Liver (tissue), 9 donors: ENCODE measurements around the gene CCDC187. TPM values are rescaled to one million over a fixed set of nuclear protein-coding genes. Genes with fewer than 3 reads are reported as not detected.

Source experiments
- DNase-seq: peaks from one replicate; pipeline ENCODE4 v3.0.0-alpha.2; 2017; ENCODE audit warnings: low spot score
- H3K27ac ChIP-seq, 2 donors: one replicate each; pipeline ENCODE4 v1.7.0; 2013; ENCODE audit warnings: inconsistent platforms in 2 of 2, low read length in 2 of 2, control low read depth in 1 of 2, low read depth in 1 of 2, mild to moderate bottlenecking in 1 of 2
- H3K27me3 ChIP-seq, 4 donors: one replicate each; pipeline versions ENCODE4 v1.6.1 to v1.7.0; 2013; ENCODE audit warnings: low read length in 3 of 4, inconsistent platforms in 1 of 4, mild to moderate bottlenecking in 1 of 4, moderate library complexity in 1 of 4; ENCODE audit not compliant: control insufficient read depth in 4 of 4, insufficient read depth in 4 of 4
- H3K36me3 ChIP-seq, 4 donors: one replicate each; pipeline versions ENCODE4 v1.6.1 to v1.7.0; 2013; ENCODE audit warnings: low read length in 3 of 4, mild to moderate bottlenecking in 3 of 4, low read depth in 1 of 4, moderate library complexity in 1 of 4; ENCODE audit not compliant: control insufficient read depth in 4 of 4, insufficient read depth in 3 of 4
- H3K4me1 ChIP-seq, 4 donors: one replicate each; pipeline versions ENCODE4 v1.6.1 to v1.7.0; 2013; ENCODE audit warnings: low read length in 3 of 4, mild to moderate bottlenecking in 3 of 4, moderate library complexity in 1 of 4; ENCODE audit not compliant: control insufficient read depth in 4 of 4, insufficient read depth in 4 of 4
- H3K4me3 ChIP-seq, 3 donors: one replicate each; pipeline versions ENCODE4 v1.6.1 to v1.7.0; 2013; ENCODE audit warnings: low read length in 3 of 3, control low read depth in 1 of 3, low read depth in 1 of 3, mild to moderate bottlenecking in 1 of 3
- H3K9ac ChIP-seq, 2 donors: one replicate each; pipeline ENCODE4 v1.7.0; 2013; ENCODE audit warnings: low read length in 2 of 2, mild to moderate bottlenecking in 2 of 2, moderate library complexity in 2 of 2, control low read depth in 1 of 2, low read depth in 1 of 2
- H3K9me3 ChIP-seq, 4 donors: one replicate each; pipeline versions ENCODE4 v1.6.1 to v1.7.0; 2013; ENCODE audit warnings: low read length in 3 of 4; ENCODE audit not compliant: control insufficient read depth in 4 of 4
- ATF3 ChIP-seq: IDR thresholded peaks from 2 replicates; pipeline ENCODE4 v1.6.1; 2016; ENCODE audit warnings: antibody characterized with exemption
- CTCF ChIP-seq: fragments of 150-350 bp; IDR thresholded peaks from 2 replicates; pipeline ENCODE4 v1.5.1; 2017; ENCODE audit warnings: improper control_type of control experiment, low read depth, low read length; ENCODE audit not compliant: missing input control
- FOXA2 ChIP-seq: IDR thresholded peaks from 2 replicates; pipeline ENCODE4 v1.6.1; 2016; ENCODE audit warnings: antibody characterized with exemption
- GABPA ChIP-seq, 2 donors: IDR thresholded peaks in 1 of 2; conservative IDR thresholded peaks in 1 of 2; 2 replicates each; pipeline ENCODE4 v1.6.1; 2016; ENCODE audit warnings: antibody characterized with exemption in 2 of 2, mild to moderate bottlenecking in 1 of 2, moderate library complexity in 1 of 2
- JUND ChIP-seq, 2 donors: IDR thresholded peaks; 2 replicates each; pipeline ENCODE4 v1.6.1; 2016; ENCODE audit warnings: antibody characterized with exemption in 2 of 2
- RAD21 ChIP-seq, 2 donors: IDR thresholded peaks; 2 replicates each; pipeline ENCODE4 v1.6.1; 2016; ENCODE audit warnings: antibody characterized with exemption in 2 of 2, mild to moderate bottlenecking in 2 of 2
- REST ChIP-seq: IDR thresholded peaks from 2 replicates; pipeline ENCODE4 v1.6.1; 2016; ENCODE audit warnings: antibody characterized with exemption, mild to moderate bottlenecking
- RXRA ChIP-seq, 2 donors: IDR thresholded peaks; 2 replicates each; pipeline ENCODE4 v1.6.1; 2017 to 2018; ENCODE audit warnings: antibody characterized with exemption in 2 of 2, mild to moderate bottlenecking in 1 of 2
- SP1 ChIP-seq: IDR thresholded peaks from 2 replicates; pipeline ENCODE4 v1.6.1; 2018; ENCODE audit warnings: antibody characterized with exemption, mild to moderate bottlenecking
- YY1 ChIP-seq: IDR thresholded peaks from 2 replicates; pipeline ENCODE4 v1.6.1; 2016; ENCODE audit warnings: antibody characterized with exemption, mild to moderate bottlenecking
- ZBTB33 ChIP-seq: IDR thresholded peaks from 2 replicates; pipeline ENCODE4 v1.6.1; 2016; ENCODE audit warnings: antibody characterized with exemption
- WGBS: extraction: QIAGEN DNeasy Blood & Tissue Kit; methylation state at CpG from one replicate; pipeline ENCODE4 v1.1.7; 2013; 5-methylcytosine and 5-hydroxymethylcytosine counted together
- polyA plus RNA-seq, 2 donors: library from polyadenylated mRNA; stranded (reverse) in 1 of 2; unstranded in 1 of 2; fragments of 200-250 nt in 1 of 2; fragments of >200 nt in 1 of 2; fragmentation: Nextera tagmentation in 1 of 2; extraction: Ambion mirVana in 1 of 2; gene quantifications; one replicate each; pipeline versions ENCODE4 v1.2.1 to v1.2.3, GENCODE V29; 2013 to 2015
- total RNA-seq, 2 donors: library from RNA; depleted of rRNA; stranded (reverse); fragments of >200 nt; gene quantifications; one replicate each; pipeline ENCODE4 v1.2.3, GENCODE V29; 2014
- donor health status: healthy.
- donor health status: healthy.
- donor health status: healthy.
- donor health status: healthy.
- donor health status: healthy.

CCDC187 gene
- total and polyA plus RNA-seq, 4 donors, result 0.05 TPM; not detected in 3

- 82% methylated on average over 17 of the region's 17 CpGs for WGBS
- DNase-seq, result no peak
- H3K4me3 ChIP-seq, result no peak overlapping the region
- no peak overlapping the region for H3K27ac ChIP-seq
- H3K9ac ChIP-seq, result no peak overlapping the region
- TF ChIP-seq RAD21 (IDR thresholded peaks at IDR 0.05) (no peak), GABPA (IDR thresholded peaks at IDR 0.05 in 1 of 2, conservative IDR thresholded peaks at IDR 0.05 in 1 of 2) (no peak)
- H3K9me3 ChIP-seq, result no peaks in the 10 kb centered on the region
- peaks cover 0 to 12% (median under 1%) of the 10 kb centered on the region in 4 donors for H3K4me1 ChIP-seq
- H3K36me3 ChIP-seq, result no peaks in the 10 kb centered on the region
- H3K27me3 ChIP-seq, result no peaks in the 10 kb centered on the region
Observed at GRCh38 chr9:136323371-136323789, 19.5 kb upstream of the CCDC187 start.

- no peaks in the 10 kb centered on the region for H3K9me3 ChIP-seq
- H3K36me3 ChIP-seq, result no peaks in the 10 kb centered on the region
- no peak overlapping the region for H3K4me3 ChIP-seq
- 77% methylated on average over 23 of the region's 23 CpGs for WGBS
- TF ChIP-seq YY1 (no peak), FOXA2 (no peak), CTCF (no peak), REST (no peak), ATF3 (no peak), SP1 (no peak), GABPA (IDR thresholded peaks at IDR 0.05 in 1 of 2, conservative IDR thresholded peaks at IDR 0.05 in 1 of 2) (no peak), RAD21 (IDR thresholded peaks at IDR 0.05) (no peak), JUND (IDR thresholded peaks at IDR 0.05) (no peak), RXRA (IDR thresholded peaks at IDR 0.05) (no peak), ZBTB33 (no peak)
- peaks cover 0 to 8% (median under 1%) of the 10 kb centered on the region in 4 donors for H3K4me1 ChIP-seq
- no peaks in the 10 kb centered on the region for H3K27me3 ChIP-seq
- no peak overlapping the region for H3K27ac ChIP-seq
- no peak overlapping the region for H3K9ac ChIP-seq
- no peak for DNase-seq
Observed at GRCh38 chr9:136322756-136323330, 18.9 kb upstream of the CCDC187 start.
